Astrocyte (in vitro differentiated cells and primary cell): ENCODE data around the gene EIF1B. TPM values are rescaled to one million over a fixed set of nuclear protein-coding genes. Genes with fewer than 3 reads are reported as not detected.

Source experiments
- DNase-seq: peaks from one replicate; pipeline ENCODE4 v3.0.0-alpha.2; 2010; ENCODE audit warnings: low read depth
- FAIRE-seq: peaks from 2 replicates; lab custom pipeline; 2011; peaks lifted over from hg19 to GRCh38; lab: Jason Lieb, UNC
- H2AFZ ChIP-seq: 2 replicates; pipeline ENCODE4 v1.6.0; 2012; ENCODE audit warnings: low read depth, low read length, inconsistent platforms
- H3K27ac ChIP-seq: 2 replicates; pipeline ENCODE4 v1.5.1; 2011; ENCODE audit warnings: low read depth, low read length, inconsistent platforms
- H3K27me3 ChIP-seq: 2 replicates; pipeline ENCODE4 v1.6.0; 2011; ENCODE audit warnings: low read length, inconsistent platforms; ENCODE audit not compliant: insufficient read depth
- H3K36me3 ChIP-seq: 2 replicates; pipeline ENCODE4 v1.5.1; 2011; ENCODE audit warnings: low read length, inconsistent platforms; ENCODE audit not compliant: insufficient read depth
- H3K4me1 ChIP-seq: 2 replicates; pipeline ENCODE4 v1.5.1; 2011; ENCODE audit warnings: low read length, inconsistent platforms; ENCODE audit not compliant: insufficient read depth
- H3K4me2 ChIP-seq: 2 replicates; pipeline ENCODE4 v1.6.0; 2012; ENCODE audit warnings: low read length, inconsistent platforms
- H3K4me3 ChIP-seq: 2 replicates; pipeline ENCODE4 v1.5.1; 2011; ENCODE audit warnings: low read depth, mild to moderate bottlenecking, low read length, inconsistent platforms; ENCODE audit not compliant: insufficient read depth
- H3K79me2 ChIP-seq: 2 replicates; pipeline ENCODE4 v1.6.0; 2012; ENCODE audit warnings: mild to moderate bottlenecking, low read length, inconsistent platforms; ENCODE audit not compliant: insufficient read depth
- H3K9ac ChIP-seq: 2 replicates; pipeline ENCODE4 v1.6.0; 2012; ENCODE audit warnings: mild to moderate bottlenecking, low read length, inconsistent platforms
- H3K9me3 ChIP-seq: 2 replicates; pipeline ENCODE4 v1.5.1; 2012; ENCODE audit warnings: low read depth, mild to moderate bottlenecking, low read length, inconsistent platforms; ENCODE audit not compliant: insufficient read depth
- H4K20me1 ChIP-seq: 2 replicates; pipeline ENCODE4 v1.6.0; 2012; ENCODE audit warnings: low read length, inconsistent platforms; ENCODE audit not compliant: insufficient read depth
- H3K27ac Mint-ChIP-seq: one replicate; pipeline ENCODE4 v1.8.0; 2021; ENCODE audit warnings: mild to moderate bottlenecking, mixed read lengths; ENCODE audit not compliant: unreplicated experiment
- H3K27me3 Mint-ChIP-seq: one replicate; pipeline ENCODE4 v1.8.0; 2021; ENCODE audit warnings: low read depth, mixed read lengths; ENCODE audit not compliant: unreplicated experiment
- H3K36me3 Mint-ChIP-seq: one replicate; pipeline ENCODE4 v1.8.0; 2021; ENCODE audit warnings: low read depth, mixed read lengths; ENCODE audit not compliant: unreplicated experiment
- H3K4me1 Mint-ChIP-seq: one replicate; pipeline ENCODE4 v1.8.0; 2021; ENCODE audit warnings: low read depth, mixed read lengths; ENCODE audit not compliant: unreplicated experiment
- H3K4me3 Mint-ChIP-seq: one replicate; pipeline ENCODE4 v1.8.0; 2021; ENCODE audit warnings: mild to moderate bottlenecking, moderate library complexity, mixed read lengths; ENCODE audit not compliant: unreplicated experiment
- H3K9me3 Mint-ChIP-seq: one replicate; pipeline ENCODE4 v1.8.0; 2021; ENCODE audit warnings: mild to moderate bottlenecking, mixed read lengths; ENCODE audit not compliant: unreplicated experiment
- EZH2 ChIP-seq: IDR thresholded peaks from 2 replicates; pipeline ENCODE4 v1.6.1; 2012; ENCODE audit warnings: mild to moderate bottlenecking, low read length, inconsistent platforms; ENCODE audit not compliant: insufficient read depth
- total RNA-seq: library from RNA; stranded (reverse); gene quantifications from 2 replicates; pipeline ENCODE4 v1.2.1, GENCODE V29; 2021
- TF ChIP-seq, protein P1 (sequence below): IDR thresholded peaks from 2 replicates; pipeline ENCODE4 v1.5.1; 2011; ENCODE audit warnings: low read depth, mild to moderate bottlenecking, inconsistent platforms, low read length, moderate library complexity; ENCODE audit not compliant: insufficient read depth

EIF1B gene
- total RNA-seq, 1 donor from 2014 or later: 62.5 TPM

DNA sequence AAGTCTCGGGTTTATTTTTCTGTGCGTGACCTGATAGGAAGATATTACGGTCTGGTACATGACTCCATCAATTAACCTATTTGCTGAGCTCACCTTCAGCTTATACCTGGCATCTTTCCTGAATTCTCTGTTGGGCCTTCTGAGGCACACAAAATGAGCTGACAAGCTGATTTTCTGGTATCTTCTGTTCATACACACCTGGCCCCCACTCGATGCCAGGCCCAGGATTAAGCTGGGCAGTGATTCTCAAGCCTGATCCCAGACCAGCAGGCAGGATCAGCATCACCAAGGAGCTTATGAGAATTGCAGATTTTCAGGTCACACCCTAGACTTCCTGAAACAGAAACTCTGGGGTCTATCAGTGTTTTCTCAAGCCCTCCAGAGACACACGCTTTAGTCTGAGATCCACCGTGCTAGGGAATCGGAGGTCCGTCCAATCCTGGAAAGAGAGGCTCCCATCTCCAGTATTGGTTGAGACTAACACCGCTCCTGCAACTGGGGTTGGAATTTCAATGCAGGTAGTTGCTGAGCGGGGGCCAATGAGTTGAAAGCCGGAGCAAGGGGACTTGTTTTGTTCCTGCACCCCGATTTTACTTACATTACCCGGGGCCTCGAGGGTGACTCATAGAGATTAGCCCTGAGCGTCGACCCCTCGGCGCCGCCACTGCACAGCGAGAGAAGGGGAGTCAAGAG is 636 bp upstream of the EIF1B start:
- Histone ChIP-seq H3K9me3 (no peaks in the 10 kb centered on the region), H3K27ac (peak overlapping the region; percentile 5), H3K36me3 (peaks cover 19% of the 10 kb centered on the region), H3K79me2 (peaks cover 24% of the 10 kb centered on the region), H3K4me3 (peak overlapping the region; percentile 90), H3K4me1 (peaks cover 13% of the 10 kb centered on the region), H3K27me3 (no peaks in the 10 kb centered on the region), H3K4me2 (peak overlapping the region; percentile 81), H4K20me1 (peaks cover 3% of the 10 kb centered on the region), H3K9ac (peak overlapping the region; percentile 98), H2AFZ (peak overlapping the region; percentile 91)
- TF ChIP-seq EZH2: no peak
- TF ChIP-seq, protein P1, sequence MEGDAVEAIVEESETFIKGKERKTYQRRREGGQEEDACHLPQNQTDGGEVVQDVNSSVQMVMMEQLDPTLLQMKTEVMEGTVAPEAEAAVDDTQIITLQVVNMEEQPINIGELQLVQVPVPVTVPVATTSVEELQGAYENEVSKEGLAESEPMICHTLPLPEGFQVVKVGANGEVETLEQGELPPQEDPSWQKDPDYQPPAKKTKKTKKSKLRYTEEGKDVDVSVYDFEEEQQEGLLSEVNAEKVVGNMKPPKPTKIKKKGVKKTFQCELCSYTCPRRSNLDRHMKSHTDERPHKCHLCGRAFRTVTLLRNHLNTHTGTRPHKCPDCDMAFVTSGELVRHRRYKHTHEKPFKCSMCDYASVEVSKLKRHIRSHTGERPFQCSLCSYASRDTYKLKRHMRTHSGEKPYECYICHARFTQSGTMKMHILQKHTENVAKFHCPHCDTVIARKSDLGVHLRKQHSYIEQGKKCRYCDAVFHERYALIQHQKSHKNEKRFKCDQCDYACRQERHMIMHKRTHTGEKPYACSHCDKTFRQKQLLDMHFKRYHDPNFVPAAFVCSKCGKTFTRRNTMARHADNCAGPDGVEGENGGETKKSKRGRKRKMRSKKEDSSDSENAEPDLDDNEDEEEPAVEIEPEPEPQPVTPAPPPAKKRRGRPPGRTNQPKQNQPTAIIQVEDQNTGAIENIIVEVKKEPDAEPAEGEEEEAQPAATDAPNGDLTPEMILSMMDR: no peak
- Mint-ChIP-seq H3K27me3 (no peaks in the 10 kb centered on the region), H3K9me3 (no peaks in the 10 kb centered on the region), H3K4me3 (peak overlapping the region; percentile 99), H3K4me1 (peaks cover 10% of the 10 kb centered on the region), H3K27ac (peak overlapping the region; percentile 48), H3K36me3 (peaks cover 8% of the 10 kb centered on the region)
- no peak for DNase-seq
- FAIRE-seq: no peak

DNA sequence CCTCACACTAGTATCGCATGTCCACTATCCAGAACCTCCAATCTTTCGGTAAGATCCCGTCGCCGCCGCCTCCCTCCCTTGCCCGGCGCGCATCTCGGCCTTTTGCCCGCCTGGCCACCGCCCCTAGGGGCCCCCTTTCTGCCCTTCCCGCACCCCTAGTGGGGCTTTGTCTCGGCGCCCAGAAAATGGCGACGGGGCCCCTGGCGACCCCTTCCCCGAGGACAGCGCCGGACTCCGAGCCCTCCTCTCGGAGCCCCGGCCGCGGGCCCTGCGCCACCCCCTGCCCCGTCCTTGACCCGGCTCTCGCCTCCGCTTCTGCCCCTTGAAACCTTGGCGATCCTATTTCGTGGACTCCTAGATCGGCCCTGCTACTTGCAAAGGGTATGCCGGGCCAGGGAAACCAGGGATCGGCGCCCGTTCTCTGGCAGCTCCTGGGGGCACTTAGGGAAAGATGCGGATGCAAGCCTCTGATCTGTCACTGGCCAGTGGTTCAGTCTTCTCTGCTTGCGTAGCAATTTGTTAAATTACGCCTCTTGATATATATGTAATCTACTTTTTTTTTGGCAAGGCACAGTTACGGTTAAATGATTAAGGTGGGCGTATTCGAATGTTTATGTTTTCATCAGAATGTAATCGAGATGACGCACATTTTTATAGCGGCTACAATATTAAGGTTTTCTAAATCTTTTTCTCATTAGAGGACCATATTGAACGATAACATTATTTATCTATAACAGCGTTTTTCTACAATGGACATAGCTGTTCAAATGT is 603 bp downstream of the EIF1B start:
- no peak for FAIRE-seq
- H3K27me3 Mint-ChIP-seq: no peaks in the 10 kb centered on the region
- H3K4me1 Mint-ChIP-seq: peaks cover 10% of the 10 kb centered on the region
- H4K20me1 ChIP-seq: peaks cover 3% of the 10 kb centered on the region
- peak; percentile 47 for DNase-seq
- H2AFZ ChIP-seq: peak overlapping the region; percentile 60
- peak overlapping the region; percentile 99 for H3K4me3 Mint-ChIP-seq
- H3K4me3 ChIP-seq: peak overlapping the region; percentile 90
- H3K27ac Mint-ChIP-seq: peak overlapping the region; percentile 99
- peaks cover 23% of the 10 kb centered on the region for H3K36me3 ChIP-seq
- no peaks in the 10 kb centered on the region for H3K9me3 ChIP-seq
- H3K36me3 Mint-ChIP-seq: peaks cover 12% of the 10 kb centered on the region
- no peak for TF ChIP-seq EZH2
- TF ChIP-seq, protein P1: no peak
- H3K79me2 ChIP-seq: peaks cover 24% of the 10 kb centered on the region
- H3K4me1 ChIP-seq: peaks cover 13% of the 10 kb centered on the region
- H3K27ac ChIP-seq: peak overlapping the region; percentile 90
- H3K9ac ChIP-seq: peak overlapping the region; percentile 98
- H3K27me3 ChIP-seq: no peaks in the 10 kb centered on the region
- peak overlapping the region; percentile 85 for H3K4me2 ChIP-seq
- no peaks in the 10 kb centered on the region for H3K9me3 Mint-ChIP-seq
